GM18499 (cell line): ENCODE measurements around the gene C1QL4.
"Not testable (repeated sequence)": the region's sequence is repeated elsewhere in the genome, so short reads cannot be mapped to it uniquely, and the experiment has no call there.

Source experiments
- ATAC-seq: cut with Tn5 transposase; IDR thresholded peaks from one replicate; pipeline ENCODE4 v1.9.1; 2021; ENCODE audit warnings: moderate number of reproducible peaks; ENCODE audit not compliant: insufficient read depth, unreplicated experiment

The C1QL4 gene

DNA sequence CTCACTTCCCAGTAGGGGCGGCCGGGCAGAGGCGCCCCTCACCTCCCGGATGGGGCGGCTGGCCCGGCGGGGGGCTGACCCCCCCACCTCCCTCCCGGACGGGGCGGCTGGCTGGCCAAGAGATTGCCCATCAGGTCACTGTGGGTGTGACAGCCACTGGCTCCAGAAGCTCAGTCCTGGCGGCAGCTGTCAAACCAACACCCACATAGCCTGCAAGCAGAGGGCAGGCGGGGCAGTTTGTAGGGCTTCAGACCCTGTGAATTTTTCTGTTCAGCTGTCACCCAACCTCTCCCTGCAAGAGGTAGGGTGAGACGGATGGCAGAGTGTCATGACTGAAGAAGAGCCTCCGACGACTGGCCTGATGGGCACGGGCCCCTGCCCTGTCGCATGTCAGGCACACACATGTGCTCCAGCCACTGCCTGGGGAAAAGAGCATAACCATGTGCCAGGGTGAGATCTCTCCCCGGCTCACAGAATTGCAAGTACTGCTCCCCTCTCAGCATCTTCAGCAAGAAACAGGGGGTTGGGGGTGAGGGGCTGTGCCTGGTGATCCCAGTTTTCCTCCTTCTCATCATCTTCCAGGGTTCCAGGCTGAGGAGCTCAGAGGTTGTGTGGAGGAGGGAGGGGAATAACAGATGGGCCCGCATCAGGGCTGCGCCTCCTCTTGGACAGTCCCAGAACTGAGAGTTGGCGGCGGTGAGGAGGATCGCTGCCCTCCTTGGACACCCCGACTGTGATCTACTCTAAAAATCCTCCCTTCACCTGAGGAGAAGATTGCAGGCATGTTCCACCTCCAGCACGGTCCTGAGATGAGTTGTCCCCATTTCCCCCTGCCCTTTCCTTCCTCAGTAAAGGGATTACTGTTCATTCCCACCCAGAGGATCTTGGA, 53.2 kb downstream of the C1QL4 start:
- no peak for ATAC-seq

DNA sequence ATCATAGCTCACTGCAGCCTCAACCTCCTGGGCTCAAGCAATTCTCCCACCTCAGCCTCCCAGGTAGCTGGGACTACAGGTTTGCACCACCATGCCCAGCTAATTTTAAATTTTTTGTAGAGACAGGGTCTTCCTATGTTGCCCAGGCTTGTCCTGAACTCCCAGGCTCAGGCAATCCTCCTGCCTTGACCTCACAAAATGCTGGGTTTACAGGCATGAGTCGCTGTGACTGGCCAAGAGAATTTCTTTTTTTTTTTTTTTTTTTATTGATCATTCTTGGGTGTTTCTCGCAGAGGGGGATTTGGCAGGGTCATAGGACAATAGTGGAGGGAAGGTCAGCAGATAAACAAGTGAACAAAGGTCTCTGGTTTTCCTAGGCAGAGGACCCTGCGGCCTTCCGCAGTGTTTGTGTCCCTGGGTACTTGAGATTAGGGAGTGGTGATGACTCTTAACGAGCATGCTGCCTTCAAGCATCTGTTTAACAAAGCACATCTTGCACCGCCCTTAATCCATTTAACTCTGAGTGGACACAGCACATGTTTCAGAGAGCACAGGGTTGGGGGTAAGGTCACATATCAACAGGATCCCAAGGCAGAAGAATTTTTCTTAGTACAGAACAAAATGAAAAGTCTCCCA, 54.1 kb downstream of the C1QL4 start:
- not testable (repeated sequence) for ATAC-seq
